AG09309 (cell line): ENCODE results near the gene SH3TC2.

Experiments
- DNase-seq: peaks from one replicate; pipeline ENCODE4 v3.0.0-alpha.2; 2010; ENCODE audit warnings: low read depth
- H3K4me3 ChIP-seq: 2 replicates; pipeline ENCODE4 v1.5.1; 2011; ENCODE audit warnings: mild to moderate bottlenecking, low read depth, low read length, moderate library complexity; ENCODE audit not compliant: control insufficient read depth
- CTCF ChIP-seq: IDR thresholded peaks from 2 replicates; pipeline ENCODE4 v1.5.1; 2011; ENCODE audit warnings: mild to moderate bottlenecking, low read depth, low read length, inconsistent platforms; ENCODE audit not compliant: insufficient read depth, control insufficient read depth; ENCODE audit errors: missing control alignments

SH3TC2 gene

GRCh38 chr5:149042865-149043264, 20.0 kb downstream of the SH3TC2 start:
- DNase-seq: no peak
- TF ChIP-seq CTCF: no peak
- H3K4me3 ChIP-seq: no peak overlapping the region

- no peak for TF ChIP-seq CTCF
- no peak for DNase-seq
- no peak overlapping the region for H3K4me3 ChIP-seq
Measured at GRCh38 chr5:149041242-149041641, 21.6 kb downstream of the SH3TC2 start.

- DNase-seq: no peak
- TF ChIP-seq CTCF: no peak
- no peak overlapping the region for H3K4me3 ChIP-seq
Measured at GRCh38 chr5:149040421-149040820, 22.4 kb downstream of the SH3TC2 start.

GRCh38 chr5:149039506-149039905, 23.4 kb downstream of the SH3TC2 start:
- H3K4me3 ChIP-seq: no peak overlapping the region
- DNase-seq: no peak

GRCh38 chr5:149038336-149039080, 24.4 kb downstream of the SH3TC2 start:
- no peak overlapping the region for H3K4me3 ChIP-seq
- no peak for TF ChIP-seq CTCF
- no peak for DNase-seq

More at GRCh38 chr5:149039506-149039905, 23.4 kb downstream of the SH3TC2 start:
- no peak for TF ChIP-seq CTCF

- H3K4me3 ChIP-seq: no peak overlapping the region
- DNase-seq: no peak
- no peak for TF ChIP-seq CTCF
Measured at GRCh38 chr5:149037817-149038216, 25.0 kb downstream of the SH3TC2 start.
